Right cardiac atrium (tissue), 5 donors: ENCODE data around the gene ITPR1. TPM values are rescaled to one million over a fixed set of nuclear protein-coding genes. Genes with fewer than 3 reads are reported as not detected.

Experiments
- ATAC-seq, 2 donors: fragments of 200-7000 bp; cut with Tn5 transposase; one replicate each; pipeline versions ENCODE4 v1.8.0 to v1.9.1; 2020; ENCODE audit warnings: moderate library complexity in 2 of 2, mild to moderate bottlenecking in 1 of 2
- DNase-seq, 3 donors: peaks; one replicate each; pipeline ENCODE4 v3.0.0-alpha.2; 2020
- H3K27ac ChIP-seq: one replicate; pipeline ENCODE4 v1.5.1; 2013; ENCODE audit warnings: mild to moderate bottlenecking, low read length, control low read depth, moderate library complexity
- H3K27me3 ChIP-seq: one replicate; pipeline ENCODE4 v1.6.1; 2013; ENCODE audit not compliant: control insufficient read depth, insufficient read depth
- H3K4me1 ChIP-seq: one replicate; pipeline ENCODE4 v1.6.1; 2013; ENCODE audit warnings: low read length; ENCODE audit not compliant: control insufficient read depth, insufficient read depth
- H3K4me3 ChIP-seq: one replicate; pipeline ENCODE4 v1.5.1; 2013; ENCODE audit warnings: low read length, control low read depth
- H3K9me3 ChIP-seq: one replicate; pipeline ENCODE4 v1.6.1; 2013; ENCODE audit warnings: low read length; ENCODE audit not compliant: control insufficient read depth
- WGBS: extraction: QIAGEN DNeasy Blood & Tissue Kit; methylation state at CpG from one replicate; pipeline ENCODE4 v1.1.7; 2013; 5-methylcytosine and 5-hydroxymethylcytosine counted together
- intact Hi-C, 4 donors: fragments of 100-400 bp; cut with DNase I; formaldehyde crosslinking; loops; one replicate each; pipeline versions ENCODE4 v1.11.0 to v1.14.0; 2022 to 2023
- polyA plus RNA-seq: library from polyadenylated mRNA; stranded (reverse); fragments of 200-250 nt; gene quantifications from one replicate; pipeline ENCODE4 v1.2.3, GENCODE V29; 2013
- total RNA-seq, 4 donors: library from RNA; stranded (reverse); fragmentation: NEBNext Ultra II Directional; extraction: Animal tissue kit (Norgen Biotek cat#: 25700); gene quantifications; one replicate each; pipeline ENCODE4 v1.2.1, GENCODE V29; 2021
- donor health status: healthy with polysubstance abuse.
- donor health status: DM: no; HTN: yes; CAD: no.
- donor health status: DM: no; HTN: no; CAD: no.
- donor health status: DM: no; HTN: yes; CAD: no; lungs with severe emphysema.
- donor health status: DM: yes; HTN: yes; CAD: no.

Gene ITPR1
- total and polyA plus RNA-seq, 5 donors: 13.9 to 59.0 (median 39.5) TPM

- H3K4me1 ChIP-seq: no peaks in the 10 kb centered on the region
- H3K27ac ChIP-seq: no peak overlapping the region
- no peak overlapping the region for H3K4me3 ChIP-seq
- H3K9me3 ChIP-seq: no peaks in the 10 kb centered on the region
- no peak for DNase-seq
- no peak for ATAC-seq
- WGBS: 81% methylated on average over 4 of the region's 4 CpGs
- no peaks in the 10 kb centered on the region for H3K27me3 ChIP-seq
- intact Hi-C loops: no loop called here
Observed at GRCh38 chr3:4888913-4889846, 396.0 kb downstream of the ITPR1 start.

DNA sequence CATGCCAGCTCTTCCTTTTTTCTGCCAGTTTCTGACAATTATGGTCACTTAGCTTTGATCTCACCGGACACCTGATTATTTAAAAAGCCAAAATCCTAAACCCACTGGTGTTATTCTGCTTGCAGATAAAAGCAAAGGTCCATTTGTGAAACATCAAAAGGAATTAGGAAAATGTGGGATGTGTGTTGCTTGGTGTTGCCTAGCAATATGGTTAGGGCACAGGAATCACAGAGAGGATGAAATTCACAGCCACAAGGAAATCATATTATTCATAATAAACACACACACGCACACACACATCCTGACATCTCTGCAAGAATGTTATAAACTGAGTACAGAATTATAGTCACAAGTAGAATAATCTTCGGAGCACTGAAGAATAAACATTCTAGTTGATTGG, 396.7 kb downstream of the ITPR1 start:
- no peaks in the 10 kb centered on the region for H3K9me3 ChIP-seq
- ATAC-seq: no peak
- H3K4me3 ChIP-seq: no peak overlapping the region
- H3K27ac ChIP-seq: no peak overlapping the region
- WGBS: 87% methylated on average over 3 of the region's 3 CpGs
- H3K4me1 ChIP-seq: no peaks in the 10 kb centered on the region
- H3K27me3 ChIP-seq: no peaks in the 10 kb centered on the region
- intact Hi-C loops: no loop called here
- no peak for DNase-seq

GRCh38 chr3:4894891-4895530, 401.9 kb downstream of the ITPR1 start:
- no peak for ATAC-seq
- H3K27me3 ChIP-seq: no peaks in the 10 kb centered on the region
- H3K9me3 ChIP-seq: no peaks in the 10 kb centered on the region
- no peak overlapping the region for H3K27ac ChIP-seq
- no peak for DNase-seq
- H3K4me1 ChIP-seq: no peaks in the 10 kb centered on the region
- intact Hi-C loops: no loop called here
- H3K4me3 ChIP-seq: no peak overlapping the region
- WGBS: 86% methylated on average over 10 of the region's 10 CpGs

DNA sequence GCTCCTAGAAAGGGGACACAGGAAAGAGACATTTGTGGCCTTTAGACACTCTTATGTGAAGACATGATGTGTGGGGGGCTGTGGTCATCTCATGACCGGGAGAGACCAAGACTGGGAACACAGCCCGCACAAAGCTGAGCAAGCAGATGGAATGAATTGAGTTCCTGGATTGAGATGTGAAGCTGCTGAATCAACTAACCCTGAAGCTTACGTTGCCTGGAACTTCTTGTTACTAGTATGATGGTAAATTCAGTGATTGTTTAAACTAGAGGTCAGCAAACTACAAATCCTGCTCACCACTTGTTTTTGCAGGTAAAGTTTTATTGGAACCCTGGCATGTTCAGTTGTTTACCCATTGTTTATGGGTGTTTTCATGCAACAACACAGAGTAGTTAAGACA, 402.7 kb downstream of the ITPR1 start:
- H3K9me3 ChIP-seq: no peaks in the 10 kb centered on the region
- H3K4me3 ChIP-seq: no peak overlapping the region
- WGBS: 67% methylated on average over 3 of the region's 3 CpGs
- peaks cover 2% of the 10 kb centered on the region for H3K4me1 ChIP-seq
- no peaks in the 10 kb centered on the region for H3K27me3 ChIP-seq
- intact Hi-C loops: no loop called here
- H3K27ac ChIP-seq: no peak overlapping the region
- DNase-seq: no peak
- no peak for ATAC-seq

Other genes with a start within 250 kb of the ITPR1 start
- 10 to 100 TPM; 13.1 to 18.4 (median 17.3) TPM for gene SETMAR, start 190.0 kb upstream of the ITPR1 start, total RNA-seq
- 18.1 TPM for gene SETMAR, start 190.0 kb upstream of the ITPR1 start, polyA plus RNA-seq
- gene SUMF1, start 26.1 kb upstream of the ITPR1 start, total RNA-seq: 10 to 100 TPM in 3 of 4 donors, 1 to 10 TPM in 1; 9.6 to 14.4 (median 11.8) TPM
- gene SUMF1, start 26.1 kb upstream of the ITPR1 start, polyA plus RNA-seq: 7.8 TPM